ENCODE data around the gene DLGAP4. TPM values are rescaled to one million over a fixed set of nuclear protein-coding genes. Genes with fewer than 3 reads are reported as not detected.

DLGAP4 gene
- polyA plus RNA-seq, 4 donors: 24.3 to 37.9 (median 28.3) TPM

GRCh38 chr20:36266189-36266588 is 40.0 kb upstream of the DLGAP4 start:
- 71 to 86% (median 73%) methylated on average over 6 of the region's 6 CpGs for WGBS, 3 donors
- FAIRE-seq (no peak), DNase-seq (no peak)
- Histone ChIP-seq H3K36me3 (ENCODE audit: control insufficient read depth in 3 of 3, insufficient read depth in 2 of 3, low read depth in 1 of 3, low read length in 3 of 3) (no peaks in the 10 kb centered on the region), H3K4me1 (ENCODE audit: control insufficient read depth in 3 of 3, insufficient read depth in 2 of 3, low read depth in 1 of 3, low read length in 2 of 3) (no peaks in the 10 kb centered on the region), H3K9me3 (ENCODE audit: control insufficient read depth in 2 of 2, insufficient read depth in 1 of 2, low read depth in 1 of 2, low read length in 1 of 2) (no peaks in the 10 kb centered on the region), H3K27ac (ENCODE audit: low read depth in 1 of 3, low read length in 2 of 3) (no peak overlapping the region), H3K4me3 (ENCODE audit: low read depth in 1 of 3, low read length in 3 of 3) (no peak overlapping the region), H3K27me3 (ENCODE audit: control insufficient read depth in 3 of 3, insufficient read depth in 3 of 3, low read length in 3 of 3) (no peaks in the 10 kb centered on the region)

- FAIRE-seq: no peak
- Histone ChIP-seq H3K27me3 (ENCODE audit: control insufficient read depth in 3 of 3, insufficient read depth in 3 of 3, low read length in 3 of 3) (no peaks in the 10 kb centered on the region), H3K27ac (ENCODE audit: low read depth in 1 of 3, low read length in 2 of 3) (no peak overlapping the region), H3K9me3 (ENCODE audit: control insufficient read depth in 2 of 2, insufficient read depth in 1 of 2, low read depth in 1 of 2, low read length in 1 of 2) (no peaks in the 10 kb centered on the region), H3K36me3 (ENCODE audit: control insufficient read depth in 3 of 3, insufficient read depth in 2 of 3, low read depth in 1 of 3, low read length in 3 of 3) (no peaks in the 10 kb centered on the region), H3K4me1 (ENCODE audit: control insufficient read depth in 3 of 3, insufficient read depth in 2 of 3, low read depth in 1 of 3, low read length in 2 of 3) (no peaks in the 10 kb centered on the region), H3K4me3 (ENCODE audit: low read depth in 1 of 3, low read length in 3 of 3) (no peak overlapping the region)
- WGBS, 3 donors: 70 to 80% (median 79%) methylated on average over 23 to 24 of the region's 24 CpGs
- DNase-seq: no peak
Measured at GRCh38 chr20:36267605-36268381, 38.3 kb upstream of the DLGAP4 start.

GRCh38 chr20:36268440-36269342 is 37.4 kb upstream of the DLGAP4 start:
- Histone ChIP-seq H3K4me1 (ENCODE audit: control insufficient read depth in 3 of 3, insufficient read depth in 2 of 3, low read depth in 1 of 3, low read length in 2 of 3) (no peaks in the 10 kb centered on the region), H3K36me3 (ENCODE audit: control insufficient read depth in 3 of 3, insufficient read depth in 2 of 3, low read depth in 1 of 3, low read length in 3 of 3) (no peaks in the 10 kb centered on the region), H3K27me3 (ENCODE audit: control insufficient read depth in 3 of 3, insufficient read depth in 3 of 3, low read length in 3 of 3) (no peaks in the 10 kb centered on the region), H3K4me3 (ENCODE audit: low read depth in 1 of 3, low read length in 3 of 3) (no peak overlapping the region), H3K9me3 (ENCODE audit: control insufficient read depth in 2 of 2, insufficient read depth in 1 of 2, low read depth in 1 of 2, low read length in 1 of 2) (no peaks in the 10 kb centered on the region), H3K27ac (ENCODE audit: low read depth in 1 of 3, low read length in 2 of 3) (no peak overlapping the region)
- no peak for DNase-seq
- WGBS, 3 donors: 61 to 72% (median 63%) methylated on average over 9 to 10 of the region's 10 CpGs
- FAIRE-seq: no peak

GRCh38 chr20:36269507-36269906 is 36.6 kb upstream of the DLGAP4 start:
- 75 to 83% (median 76%) methylated on average over 2 of the region's 2 CpGs for WGBS, 3 donors
- DNase-seq (no peak), FAIRE-seq (no peak)
- Histone ChIP-seq H3K4me3 (ENCODE audit: low read depth in 1 of 3, low read length in 3 of 3) (no peak overlapping the region), H3K36me3 (ENCODE audit: control insufficient read depth in 3 of 3, insufficient read depth in 2 of 3, low read depth in 1 of 3, low read length in 3 of 3) (no peaks in the 10 kb centered on the region), H3K4me1 (ENCODE audit: control insufficient read depth in 3 of 3, insufficient read depth in 2 of 3, low read depth in 1 of 3, low read length in 2 of 3) (no peaks in the 10 kb centered on the region), H3K27me3 (ENCODE audit: control insufficient read depth in 3 of 3, insufficient read depth in 3 of 3, low read length in 3 of 3) (peaks cover 0 to 4% (median 0%) of the 10 kb centered on the region in 3 donors), H3K9me3 (ENCODE audit: control insufficient read depth in 2 of 2, insufficient read depth in 1 of 2, low read depth in 1 of 2, low read length in 1 of 2) (no peaks in the 10 kb centered on the region), H3K27ac (ENCODE audit: low read depth in 1 of 3, low read length in 2 of 3) (no peak overlapping the region)

GRCh38 chr20:36270744-36271638 is 35.1 kb upstream of the DLGAP4 start:
- no peaks in the 10 kb centered on the region for H3K4me1 ChIP-seq (ENCODE audit: control insufficient read depth in 3 of 3, insufficient read depth in 2 of 3, low read depth in 1 of 3, low read length in 2 of 3)
- FAIRE-seq (no peak), DNase-seq (no peak)
- H3K4me3 ChIP-seq (ENCODE audit: low read depth in 1 of 3, low read length in 3 of 3): no peak overlapping the region
- H3K36me3 ChIP-seq (ENCODE audit: control insufficient read depth in 3 of 3, insufficient read depth in 2 of 3, low read depth in 1 of 3, low read length in 3 of 3): no peaks in the 10 kb centered on the region
- no peaks in the 10 kb centered on the region for H3K9me3 ChIP-seq (ENCODE audit: control insufficient read depth in 2 of 2, insufficient read depth in 1 of 2, low read depth in 1 of 2, low read length in 1 of 2)
- H3K27me3 ChIP-seq (ENCODE audit: control insufficient read depth in 3 of 3, insufficient read depth in 3 of 3, low read length in 3 of 3): peaks cover 0 to 11% (median 0%) of the 10 kb centered on the region in 3 donors
- 80 to 82% (median 80%) methylated on average over 20 of the region's 20 CpGs for WGBS, 3 donors
- H3K27ac ChIP-seq (ENCODE audit: low read depth in 1 of 3, low read length in 2 of 3): no peak overlapping the region

- FAIRE-seq (no peak), DNase-seq (no peak)
- Histone ChIP-seq H3K27me3 (ENCODE audit: control insufficient read depth in 3 of 3, insufficient read depth in 3 of 3, low read length in 3 of 3) (peaks cover 0 to 11% (median 0%) of the 10 kb centered on the region in 3 donors), H3K27ac (ENCODE audit: low read depth in 1 of 3, low read length in 2 of 3) (no peak overlapping the region), H3K4me3 (ENCODE audit: low read depth in 1 of 3, low read length in 3 of 3) (no peak overlapping the region), H3K4me1 (ENCODE audit: control insufficient read depth in 3 of 3, insufficient read depth in 2 of 3, low read depth in 1 of 3, low read length in 2 of 3) (no peaks in the 10 kb centered on the region), H3K36me3 (ENCODE audit: control insufficient read depth in 3 of 3, insufficient read depth in 2 of 3, low read depth in 1 of 3, low read length in 3 of 3) (no peaks in the 10 kb centered on the region), H3K9me3 (ENCODE audit: control insufficient read depth in 2 of 2, insufficient read depth in 1 of 2, low read depth in 1 of 2, low read length in 1 of 2) (no peaks in the 10 kb centered on the region)
- WGBS, 3 donors: 89 to 90% (median 90%) methylated on average over 21 of the region's 21 CpGs
Measured at GRCh38 chr20:36271639-36272546, 34.2 kb upstream of the DLGAP4 start.

- H3K27me3 ChIP-seq (ENCODE audit: control insufficient read depth in 3 of 3, insufficient read depth in 3 of 3, low read length in 3 of 3): peaks cover 0 to 12% (median 0%) of the 10 kb centered on the region in 3 donors
- no peaks in the 10 kb centered on the region for H3K36me3 ChIP-seq (ENCODE audit: control insufficient read depth in 3 of 3, insufficient read depth in 2 of 3, low read depth in 1 of 3, low read length in 3 of 3)
- WGBS, 3 donors: 77 to 84% (median 78%) methylated on average over 12 of the region's 12 CpGs
- no peaks in the 10 kb centered on the region for H3K9me3 ChIP-seq (ENCODE audit: control insufficient read depth in 2 of 2, insufficient read depth in 1 of 2, low read depth in 1 of 2, low read length in 1 of 2)
- FAIRE-seq (no peak), DNase-seq (no peak)
- no peaks in the 10 kb centered on the region for H3K4me1 ChIP-seq (ENCODE audit: control insufficient read depth in 3 of 3, insufficient read depth in 2 of 3, low read depth in 1 of 3, low read length in 2 of 3)
- H3K27ac ChIP-seq (ENCODE audit: low read depth in 1 of 3, low read length in 2 of 3): no peak overlapping the region
- H3K4me3 ChIP-seq (ENCODE audit: low read depth in 1 of 3, low read length in 3 of 3): no peak overlapping the region
Measured at GRCh38 chr20:36272547-36273220, 33.5 kb upstream of the DLGAP4 start.
